HCT116 (cell line): ENCODE measurements around the gene MBD3. TPM values are rescaled to one million over a fixed set of nuclear protein-coding genes. Genes with fewer than 3 reads are reported as not detected.

Experiments
- ATAC-seq: fragments of 200-7000 bp; cut with Tn5 transposase; 2 replicates; pipeline ENCODE4 v1.9.1; 2020; ENCODE audit warnings: mild to moderate bottlenecking, moderate library complexity
- BruUV-seq: library from RNA; stranded (reverse); fragments of 400-500 nt; replicated peaks from 2 replicates; lab custom pipeline; 2021; lab: Mats Ljungman, UMichigan
- CTCF ChIA-PET: fragments of 300-600 bp; sonication (Branson Sonifier 250); formaldehyde crosslinking; loops from one replicate; lab custom pipeline; 2021; ENCODE audit warnings: antibody characterized with exemption; lab: Charles Lee
- POLR2A ChIA-PET: fragments of 300-600, 350-600 bp; sonication (Branson Sonifier 250); formaldehyde crosslinking; loops from one replicate; lab custom pipeline; 2021; ENCODE audit warnings: antibody characterized with exemption; lab: Charles Lee
- RAD21 ChIA-PET, 2 experiments: fragments of 300-600 bp; sonication (Branson Sonifier 250); formaldehyde crosslinking; loops; one replicate each; lab custom pipeline; 2023; ENCODE audit warnings: low total read pairs in 2 of 2; ENCODE audit not compliant: uncharacterized antibody in 2 of 2, unreplicated experiment in 2 of 2, low non-redundant PET in 1 of 2; lab: Charles Lee
- DNase-seq: peaks from one replicate; pipeline ENCODE4 v3.0.0-alpha.2; 2010; ENCODE audit warnings: low read depth, low spot score
- H2AFZ ChIP-seq: fragments of 200-600 bp; shearing (Covaris generic), sonication (generic); 2 replicates; pipeline ENCODE4 v1.6.1; 2017; ENCODE audit warnings: low read depth, mixed run types, mixed read lengths, antibody characterized with exemption, low read length; ENCODE audit not compliant: poor library complexity, severe bottlenecking
- H3K27ac ChIP-seq: 2 replicates; pipeline ENCODE4 v1.5.1; 2012; ENCODE audit warnings: low read depth, low read length
- H3K27me3 ChIP-seq: fragments of 200-600 bp; sonication (generic); 2 replicates; pipeline ENCODE4 v1.6.1; 2016; ENCODE audit warnings: mixed run types, low read length, mixed read lengths; ENCODE audit not compliant: insufficient read depth
- H3K36me3 ChIP-seq, 2 experiments: fragments of 200-500 bp in 1 of 2; fragments of 200-600 bp in 1 of 2; sonication (Bioruptor generic) in 1 of 2; sonication (generic) in 1 of 2; 2 replicates each; pipeline versions ENCODE4 v1.5.1 to v1.6.1; 2014 to 2016; ENCODE audit warnings: low read length in 2 of 2, inconsistent platforms in 1 of 2, mixed read lengths in 1 of 2, mixed run types in 1 of 2; ENCODE audit not compliant: insufficient read depth in 2 of 2, control insufficient read depth in 1 of 2
- H3K4me1 ChIP-seq, 2 experiments: fragments of 200-600 bp in 1 of 2; sonication (generic) in 1 of 2; 2 replicates each; pipeline versions ENCODE4 v1.5.1 to v1.6.1; 2012 to 2017; ENCODE audit warnings: low read length in 2 of 2, inconsistent platforms in 1 of 2, mild to moderate bottlenecking in 1 of 2, mixed read lengths in 1 of 2, mixed run types in 1 of 2, moderate library complexity in 1 of 2; ENCODE audit not compliant: insufficient read depth in 2 of 2, control insufficient read depth in 1 of 2
- H3K4me2 ChIP-seq: fragments of 200-600 bp; sonication (generic); 2 replicates; pipeline ENCODE4 v1.6.1; 2017; ENCODE audit warnings: mixed run types, low read length, mixed read lengths
- H3K4me3 ChIP-seq, 2 experiments: fragments of 200-600 bp in 1 of 2; sonication (generic) in 1 of 2; replicated peaks in 1 of 2; 2 replicates each; pipeline ENCODE4 v1.5.1; 2011 to 2016; ENCODE audit warnings: low read length in 2 of 2, control low read depth in 1 of 2, low read depth in 1 of 2, mild to moderate bottlenecking in 1 of 2, mixed read lengths in 1 of 2, mixed run types in 1 of 2
- H3K79me2 ChIP-seq: fragments of 200-600 bp; sonication (generic); 2 replicates; pipeline ENCODE4 v1.6.1; 2017; ENCODE audit warnings: mild to moderate bottlenecking, mixed run types, low read length, moderate library complexity, mixed read lengths; ENCODE audit not compliant: insufficient read depth
- H3K9ac ChIP-seq: fragments of 200-600 bp; sonication (generic); 2 replicates; pipeline ENCODE4 v1.6.1; 2016; ENCODE audit warnings: low read length, mixed read lengths
- H3K9me2 ChIP-seq: fragments of 200-600 bp; sonication (generic), shearing (Covaris generic); 2 replicates; pipeline ENCODE4 v1.6.1; 2017; ENCODE audit warnings: mixed run types, mild to moderate bottlenecking, moderate library complexity; ENCODE audit not compliant: insufficient read depth
- H3K9me3 ChIP-seq, 2 experiments: fragments of 200-500 bp in 1 of 2; fragments of 200-600 bp in 1 of 2; sonication (Bioruptor generic) in 1 of 2; sonication (generic) in 1 of 2; 2 replicates each; pipeline ENCODE4 v1.6.1; 2014 to 2017; ENCODE audit warnings: low read length in 2 of 2, mixed read lengths in 2 of 2, inconsistent platforms in 1 of 2, low read depth in 1 of 2, mild to moderate bottlenecking in 1 of 2, mixed run types in 1 of 2, moderate library complexity in 1 of 2; ENCODE audit not compliant: control insufficient read depth in 1 of 2, insufficient read depth in 1 of 2
- H4K20me1 ChIP-seq: fragments of 200-600 bp; sonication (generic), shearing (Covaris generic); 2 replicates; pipeline ENCODE4 v1.6.1; 2017; ENCODE audit warnings: mixed run types, mild to moderate bottlenecking, moderate library complexity; ENCODE audit not compliant: insufficient read depth
- EZH2phosphoT487 ChIP-seq: fragments of 200-600 bp; IDR thresholded peaks from 2 replicates; pipeline ENCODE4 v1.6.1; 2018; ENCODE audit warnings: antibody characterized with exemption, borderline replicate concordance
- TCF7L2 ChIP-seq: IDR thresholded peaks from 2 replicates; pipeline ENCODE4 v1.7.0; 2011; ENCODE audit warnings: borderline replicate concordance, inconsistent platforms; ENCODE audit not compliant: insufficient read depth, insufficient read length; ENCODE audit errors: extremely low read depth
- ZFX ChIP-seq: fragments of 450-650 bp; IDR thresholded peaks from 2 replicates; pipeline ENCODE4 v1.6.1; 2017
- intact Hi-C: fragments of 100-400 bp; cut with micrococcal nuclease; formaldehyde crosslinking; loops from 2 replicates; pipeline ENCODE4 v1.10.0; 2022
- total RNA-seq: library from RNA; stranded (reverse); gene quantifications from one replicate; pipeline ENCODE4 v1.2.1, GENCODE V29; 2021; ENCODE audit not compliant: unreplicated experiment
- TF ChIP-seq, protein P1 (sequence below), 3 experiments: fragments of 200-600 bp in 1 of 3; sonication (generic) in 1 of 3; IDR thresholded peaks in 2 of 3; conservative IDR thresholded peaks in 1 of 3; 2 replicates each; pipeline ENCODE4 v1.5.1; 2012 to 2017; ENCODE audit warnings: low read depth in 2 of 3, low read length in 2 of 3, antibody characterized with exemption in 1 of 3, borderline replicate concordance in 1 of 3, control low read depth in 1 of 3, mild to moderate bottlenecking in 1 of 3, mixed read lengths in 1 of 3, mixed run types in 1 of 3, moderate library complexity in 1 of 3; ENCODE audit not compliant: insufficient read depth in 1 of 3

The MBD3 gene
- total RNA-seq, 1 experiment from 2014 or later = 85.7 TPM

DNA sequence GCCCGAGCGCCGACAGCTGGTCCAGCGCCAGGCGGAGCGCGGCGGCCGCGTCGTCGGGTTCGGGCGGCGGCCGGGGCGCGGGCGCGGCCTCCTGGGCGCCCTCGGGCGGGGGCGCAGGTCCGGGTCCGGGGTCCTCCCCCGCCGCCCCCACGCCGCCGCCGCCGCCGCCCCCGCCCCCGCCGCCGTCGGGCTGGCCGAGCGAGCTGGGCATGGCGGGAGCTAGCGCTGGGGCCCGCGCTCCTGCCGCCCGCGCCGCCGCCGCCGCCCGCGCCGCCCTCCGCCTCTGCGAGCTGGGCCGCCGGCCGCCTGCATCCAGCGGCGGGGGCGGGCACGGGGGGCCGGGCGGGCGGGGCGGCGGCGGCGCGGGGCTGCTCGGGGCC is 24.8 kb downstream of the MBD3 start:
- Histone ChIP-seq H3K9me3 (no peaks in the 10 kb centered on the region), H4K20me1 (no peaks in the 10 kb centered on the region), H3K4me1 (peaks cover 13 to 14% of the 10 kb centered on the region in 2 experiments; a peak in 3 of 4 replicates), H3K27ac (peak overlapping the region; percentile 88; the same call in 1 of the 2 replicates), H3K36me3 (0 out of 4 replicates have a peak, but pooled peaks cover 0 to 3% of the 10 kb centered on the region in 2 experiments), H3K79me2 (peaks cover 45% of the 10 kb centered on the region), H3K9ac (no peak overlapping the region), H3K9me2 (no peaks in the 10 kb centered on the region), H3K4me3 (peak overlapping the region in 1 of 2 experiments; percentile 65; a peak in 2 of 4 replicates), H2AFZ (no peak overlapping the region), H3K4me2 (no peak overlapping the region), H3K27me3 (no peaks in the 10 kb centered on the region)
- TF ChIP-seq, protein P1, sequence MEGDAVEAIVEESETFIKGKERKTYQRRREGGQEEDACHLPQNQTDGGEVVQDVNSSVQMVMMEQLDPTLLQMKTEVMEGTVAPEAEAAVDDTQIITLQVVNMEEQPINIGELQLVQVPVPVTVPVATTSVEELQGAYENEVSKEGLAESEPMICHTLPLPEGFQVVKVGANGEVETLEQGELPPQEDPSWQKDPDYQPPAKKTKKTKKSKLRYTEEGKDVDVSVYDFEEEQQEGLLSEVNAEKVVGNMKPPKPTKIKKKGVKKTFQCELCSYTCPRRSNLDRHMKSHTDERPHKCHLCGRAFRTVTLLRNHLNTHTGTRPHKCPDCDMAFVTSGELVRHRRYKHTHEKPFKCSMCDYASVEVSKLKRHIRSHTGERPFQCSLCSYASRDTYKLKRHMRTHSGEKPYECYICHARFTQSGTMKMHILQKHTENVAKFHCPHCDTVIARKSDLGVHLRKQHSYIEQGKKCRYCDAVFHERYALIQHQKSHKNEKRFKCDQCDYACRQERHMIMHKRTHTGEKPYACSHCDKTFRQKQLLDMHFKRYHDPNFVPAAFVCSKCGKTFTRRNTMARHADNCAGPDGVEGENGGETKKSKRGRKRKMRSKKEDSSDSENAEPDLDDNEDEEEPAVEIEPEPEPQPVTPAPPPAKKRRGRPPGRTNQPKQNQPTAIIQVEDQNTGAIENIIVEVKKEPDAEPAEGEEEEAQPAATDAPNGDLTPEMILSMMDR (IDR thresholded peaks at IDR 0.05 in 2 of 3, conservative IDR thresholded peaks at IDR 0.05 in 1 of 3; ENCODE audit: borderline replicate concordance in 1 of 3, insufficient read depth in 1 of 3, low read depth in 2 of 3, low read length in 2 of 3) = no peak
- DNase-seq = no peak
- CTCF ChIA-PET = no interaction called here
- no TSS peak for BruUV-seq
- RAD21 ChIA-PET = no interaction called here
- ATAC-seq = peak; percentile 33
- intact Hi-C loops = no loop called here
- POLR2A ChIA-PET = no interaction called here

DNA sequence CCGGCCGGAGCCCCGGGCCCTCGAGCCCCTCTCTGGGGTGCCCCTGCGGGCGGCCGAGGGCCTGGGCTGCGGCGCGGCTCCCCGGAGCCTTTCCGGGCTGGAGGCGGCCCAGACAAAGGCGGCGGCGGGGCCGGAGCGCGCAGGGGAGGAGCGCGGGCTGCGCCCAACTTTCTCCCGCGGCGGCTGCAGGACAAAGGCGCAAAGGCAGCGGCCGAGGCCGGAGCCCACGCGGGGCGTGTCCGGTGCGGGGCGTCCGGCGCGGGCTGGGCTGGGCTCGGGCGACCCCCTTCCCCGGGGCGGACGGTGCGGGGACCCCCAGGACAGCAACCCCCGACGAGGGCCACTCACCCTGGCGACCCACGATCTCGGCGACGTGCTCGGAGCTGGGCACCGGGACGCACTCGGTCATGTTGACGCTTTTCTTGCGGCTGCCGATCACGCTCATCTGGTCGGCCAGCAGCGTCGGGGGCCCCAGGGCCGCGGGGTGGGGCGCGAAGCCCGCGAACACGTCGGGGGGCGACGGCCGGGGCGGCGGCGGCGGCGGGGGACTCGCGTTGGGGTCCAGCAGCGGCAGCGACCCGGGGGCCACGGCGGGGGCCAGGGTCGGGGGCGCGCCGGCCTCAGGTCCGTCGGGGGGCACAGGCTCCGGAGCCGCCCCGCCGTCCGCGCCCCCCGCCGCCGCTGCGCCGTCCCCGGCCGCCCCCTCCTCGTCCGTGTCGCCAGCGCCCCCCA is 25.4 kb downstream of the MBD3 start:
- Histone ChIP-seq H3K79me2 (peaks cover 50% of the 10 kb centered on the region), H3K9ac (peak overlapping the region; percentile 83), H3K27ac (peak overlapping the region; percentile 88), H3K27me3 (no peaks in the 10 kb centered on the region), H2AFZ (no peak overlapping the region), H3K4me1 (peaks cover 13 to 14% of the 10 kb centered on the region in 2 experiments; a peak in 3 of 4 replicates), H3K36me3 (0 out of 4 replicates have a peak, but pooled peaks cover 0 to 3% of the 10 kb centered on the region in 2 experiments), H3K9me2 (no peaks in the 10 kb centered on the region), H3K4me2 (peak overlapping the region; percentile 86), H4K20me1 (no peaks in the 10 kb centered on the region), H3K4me3 (peak overlapping the region; percentile 65 to 72), H3K9me3 (no peaks in the 10 kb centered on the region)
- no peak for DNase-seq
- peak; percentile 39; the same call in 1 of the 2 replicates for TF ChIP-seq ZFX
- no peak for TF ChIP-seq EZH2phosphoT487
- peak; percentile 5 for TF ChIP-seq TCF7L2
- peak; percentile 20; the same call in 1 of the 2 replicates for ATAC-seq
- RAD21 ChIA-PET = no interaction called here
- CTCF ChIA-PET = interaction anchor here (2.3 kb wide), 1 partner anchor 21 kb away, joined by 14 read pairs; no protein-coding TSS in a partner anchor
- POLR2A ChIA-PET = no interaction called here
- intact Hi-C loops = no loop called here
- BruUV-seq = no TSS peak
